ENCODE measurements around the gene IQGAP2.

The IQGAP2 gene

DNA sequence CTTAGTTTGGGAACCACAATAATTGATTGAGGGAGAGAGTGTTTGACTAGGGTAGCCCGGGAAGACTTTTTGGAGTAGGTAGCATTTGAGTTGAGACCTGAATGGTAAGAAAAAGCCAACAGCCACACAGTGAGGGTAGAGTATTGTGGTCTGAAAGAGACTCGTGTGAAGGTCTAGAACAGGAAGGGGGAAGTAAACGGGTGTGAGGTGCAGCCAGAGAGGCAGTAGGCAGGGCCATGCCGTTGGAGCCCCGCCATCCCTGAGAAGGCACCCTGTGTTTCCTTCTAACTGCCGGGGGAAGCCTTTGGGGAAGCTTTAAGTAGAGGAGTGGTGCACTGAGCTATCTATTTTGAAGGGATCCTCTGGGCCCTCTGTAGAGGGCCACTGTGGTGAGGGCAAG lies 223.7 kb downstream of the IQGAP2 start:
- ChIA-PET POLR2A (no interaction called here), CTCF (interaction anchor here (1.0 to 1.6 kb wide), 3 partner anchors 9 to 15 kb away, joined by 4 to 5 read pairs (median 4); no protein-coding TSS in a partner anchor)
- TF ChIP-seq CTCF (IDR thresholded peaks at IDR 0.05; ENCODE audit: control extremely low read depth, extremely low read depth, low read depth, missing control alignments), result no peak
- no peak for DNase-seq (ENCODE audit: extremely low spot score)

GRCh38 chr5:76634661-76635060 lies 231.6 kb downstream of the IQGAP2 start:
- CTCF ChIA-PET, result interaction anchor here (1.0 to 3.2 kb wide), 6 partner anchors 11 to 228 kb away, joined by 3 to 12 read pairs (median 4); partner anchors contain the start of gene F2RL2

GRCh38 chr5:76637490-76637889 lies 234.4 kb downstream of the IQGAP2 start:
- no peak for DNase-seq (ENCODE audit: extremely low spot score)
- CTCF ChIA-PET, result interaction anchor here (0.8 to 1.7 kb wide), 6 partner anchors 9 to 146 kb away, joined by 3 to 10 read pairs (median 4); no protein-coding TSS in a partner anchor
- POLR2A ChIA-PET, result no interaction called here
- TF ChIP-seq CTCF (IDR thresholded peaks at IDR 0.05; ENCODE audit: control extremely low read depth, extremely low read depth, low read depth, missing control alignments), result no peak

More at GRCh38 chr5:76634661-76635060, 231.6 kb downstream of the IQGAP2 start:
- POLR2A ChIA-PET, result no interaction called here
- DNase-seq (ENCODE audit: extremely low spot score), result no peak
- no peak for TF ChIP-seq CTCF (IDR thresholded peaks at IDR 0.05; ENCODE audit: control extremely low read depth, extremely low read depth, low read depth, missing control alignments)

- DNase-seq (ENCODE audit: extremely low spot score), result peak; percentile 13
- ChIA-PET POLR2A (no interaction called here), CTCF (interaction anchor here (1.0 to 1.7 kb wide), 6 partner anchors 12 to 136 kb away, joined by 4 to 10 read pairs (median 4); no protein-coding TSS in a partner anchor)
- TF ChIP-seq CTCF (IDR thresholded peaks at IDR 0.05; ENCODE audit: control extremely low read depth, extremely low read depth, low read depth, missing control alignments), result no peak
Observed at GRCh38 chr5:76638479-76638878, 235.4 kb downstream of the IQGAP2 start.

DNA sequence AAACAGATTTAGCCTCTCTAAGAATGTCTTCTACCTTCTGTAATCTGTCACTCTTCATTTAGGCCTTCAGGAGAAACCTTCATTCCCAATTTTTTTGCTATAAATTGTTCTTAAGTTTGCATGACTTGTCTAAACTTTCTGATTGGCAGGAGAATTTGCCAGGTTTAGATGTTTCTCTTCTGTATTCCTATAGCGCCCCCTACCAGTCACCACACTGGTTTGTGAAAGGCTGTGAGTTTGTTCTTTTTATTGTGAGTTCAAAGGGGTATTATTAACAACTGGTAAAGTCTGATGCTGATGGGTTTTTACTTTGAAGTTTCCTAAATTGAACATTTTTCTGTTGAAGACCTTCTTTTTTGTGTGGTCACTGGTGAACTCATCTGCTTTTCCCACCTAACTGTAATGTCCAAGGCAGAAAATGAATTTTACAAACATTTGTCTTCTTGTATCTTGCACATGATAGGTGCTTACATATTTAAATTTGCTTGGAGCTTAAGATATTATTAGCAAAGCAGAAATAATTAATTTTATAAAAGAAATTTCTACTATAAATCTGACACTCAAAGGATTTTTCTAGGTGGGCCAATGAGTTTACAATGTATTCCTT lies 238.5 kb downstream of the IQGAP2 start:
- CTCF ChIA-PET, result interaction anchor here (0.7 to 5.5 kb wide), 13 partner anchors 9 to 295 kb away, joined by 3 to 54 read pairs (median 4); no protein-coding TSS in a partner anchor
- DNase-seq (ENCODE audit: extremely low spot score), result peak; percentile 53
- TF ChIP-seq CTCF (IDR thresholded peaks at IDR 0.05; ENCODE audit: control extremely low read depth, extremely low read depth, low read depth, missing control alignments), result peak; percentile 69
- POLR2A ChIA-PET, result no interaction called here

GRCh38 chr5:76642390-76643040 lies 239.4 kb downstream of the IQGAP2 start:
- DNase-seq (ENCODE audit: extremely low spot score), result no peak
- CTCF ChIA-PET, result interaction anchor here (0.7 to 5.5 kb wide), 11 partner anchors 8 to 141 kb away, joined by 3 to 54 read pairs (median 3); no protein-coding TSS in a partner anchor
- TF ChIP-seq CTCF (IDR thresholded peaks at IDR 0.05; ENCODE audit: control extremely low read depth, extremely low read depth, low read depth, missing control alignments), result no peak
- POLR2A ChIA-PET, result no interaction called here
